22Rv1 (cell line): Measurements from ENCODE around the gene RLN1.
"Not testable (repeated sequence)": the region's sequence is repeated elsewhere in the genome, so short reads cannot be mapped to it uniquely, and the experiment has no call there.

Experiments used
- H3K27ac ChIP-seq: fragments of 450-650 bp; 2 replicates; pipeline ENCODE4 v1.5.1; 2017
- ZFX ChIP-seq: fragments of 450-650 bp; IDR thresholded peaks from 2 replicates; pipeline ENCODE4 v1.6.1; 2017; ENCODE audit warnings: antibody characterized with exemption, borderline replicate concordance
- TF ChIP-seq, protein P1 (sequence below): fragments of 450-650 bp; IDR thresholded peaks from 2 replicates; pipeline ENCODE4 v1.5.1; 2017; ENCODE audit warnings: mild to moderate bottlenecking

Gene RLN1

DNA sequence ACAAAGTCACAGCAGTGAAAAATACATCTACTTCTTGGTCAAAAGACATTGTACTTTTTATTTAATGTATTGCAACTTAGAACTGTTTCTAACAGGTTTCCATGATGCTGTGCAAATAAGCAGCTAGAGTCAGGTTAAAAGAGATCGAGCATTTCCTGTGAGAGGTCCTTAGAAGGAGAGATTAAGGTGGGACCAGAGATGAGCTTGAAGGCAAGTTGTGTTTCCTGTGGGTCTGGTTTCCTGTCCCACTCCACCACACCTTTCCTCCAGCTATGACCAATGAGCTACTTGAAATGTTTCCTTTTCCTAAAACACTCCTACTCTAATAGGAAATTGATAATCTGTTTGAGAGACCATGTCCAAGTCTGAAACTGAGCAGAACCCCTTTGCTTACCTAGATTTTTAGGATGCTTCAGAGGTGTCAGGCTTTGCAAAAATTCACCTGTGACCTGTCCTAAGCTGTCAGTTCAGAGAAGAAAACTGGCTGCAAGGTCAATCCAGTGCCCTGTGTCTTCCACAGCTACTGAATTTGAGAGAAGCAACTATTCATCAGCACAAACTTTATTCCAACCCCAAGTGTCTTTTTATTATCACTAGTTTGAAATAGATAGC lies 13.1 kb upstream of the RLN1 start:
- TF ChIP-seq, protein P1, sequence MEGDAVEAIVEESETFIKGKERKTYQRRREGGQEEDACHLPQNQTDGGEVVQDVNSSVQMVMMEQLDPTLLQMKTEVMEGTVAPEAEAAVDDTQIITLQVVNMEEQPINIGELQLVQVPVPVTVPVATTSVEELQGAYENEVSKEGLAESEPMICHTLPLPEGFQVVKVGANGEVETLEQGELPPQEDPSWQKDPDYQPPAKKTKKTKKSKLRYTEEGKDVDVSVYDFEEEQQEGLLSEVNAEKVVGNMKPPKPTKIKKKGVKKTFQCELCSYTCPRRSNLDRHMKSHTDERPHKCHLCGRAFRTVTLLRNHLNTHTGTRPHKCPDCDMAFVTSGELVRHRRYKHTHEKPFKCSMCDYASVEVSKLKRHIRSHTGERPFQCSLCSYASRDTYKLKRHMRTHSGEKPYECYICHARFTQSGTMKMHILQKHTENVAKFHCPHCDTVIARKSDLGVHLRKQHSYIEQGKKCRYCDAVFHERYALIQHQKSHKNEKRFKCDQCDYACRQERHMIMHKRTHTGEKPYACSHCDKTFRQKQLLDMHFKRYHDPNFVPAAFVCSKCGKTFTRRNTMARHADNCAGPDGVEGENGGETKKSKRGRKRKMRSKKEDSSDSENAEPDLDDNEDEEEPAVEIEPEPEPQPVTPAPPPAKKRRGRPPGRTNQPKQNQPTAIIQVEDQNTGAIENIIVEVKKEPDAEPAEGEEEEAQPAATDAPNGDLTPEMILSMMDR = no peak
- TF ChIP-seq ZFX = no peak
- H3K27ac ChIP-seq = no peak overlapping the region

DNA sequence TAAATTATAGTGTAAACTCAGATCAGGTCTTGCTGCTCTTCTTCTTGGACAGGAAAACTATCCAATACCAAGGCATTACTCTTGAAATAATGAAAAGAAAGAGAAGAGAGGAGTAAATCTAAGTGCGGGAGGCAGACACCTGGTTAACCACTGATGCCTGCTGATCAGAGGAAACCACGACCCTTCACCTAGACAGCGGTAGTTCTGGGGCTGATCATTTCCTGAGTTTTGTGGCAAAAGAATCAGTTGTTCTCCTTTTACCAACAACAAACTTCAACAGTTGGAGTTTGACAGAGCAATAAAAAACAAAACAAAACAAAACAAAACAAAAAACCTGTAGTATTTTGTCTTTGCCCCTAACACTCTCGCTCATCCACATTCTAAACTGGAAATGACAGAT lies 3.0 kb downstream of the RLN1 start:
- TF ChIP-seq, protein P1 = no peak
- TF ChIP-seq ZFX = no peak
- H3K27ac ChIP-seq = no peak overlapping the region

DNA sequence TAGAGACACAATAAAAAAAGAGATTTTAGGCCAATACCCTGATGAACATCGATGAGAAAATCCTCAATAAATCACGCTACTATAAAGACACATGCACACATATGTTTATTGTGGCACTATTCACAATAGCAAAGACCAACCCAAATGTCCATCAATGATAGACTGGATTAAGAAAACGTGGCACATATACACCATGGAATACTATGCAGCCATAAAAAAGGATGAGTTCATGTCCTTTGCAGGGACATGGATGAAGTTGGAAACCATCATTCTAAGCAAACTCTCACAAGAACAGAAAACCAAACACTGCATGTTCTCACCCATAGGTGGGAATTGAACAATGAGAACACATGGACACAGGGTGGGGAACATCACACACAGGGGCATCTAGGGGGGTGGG lies 8.4 kb downstream of the RLN1 start:
- not testable (repeated sequence) for H3K27ac ChIP-seq

DNA sequence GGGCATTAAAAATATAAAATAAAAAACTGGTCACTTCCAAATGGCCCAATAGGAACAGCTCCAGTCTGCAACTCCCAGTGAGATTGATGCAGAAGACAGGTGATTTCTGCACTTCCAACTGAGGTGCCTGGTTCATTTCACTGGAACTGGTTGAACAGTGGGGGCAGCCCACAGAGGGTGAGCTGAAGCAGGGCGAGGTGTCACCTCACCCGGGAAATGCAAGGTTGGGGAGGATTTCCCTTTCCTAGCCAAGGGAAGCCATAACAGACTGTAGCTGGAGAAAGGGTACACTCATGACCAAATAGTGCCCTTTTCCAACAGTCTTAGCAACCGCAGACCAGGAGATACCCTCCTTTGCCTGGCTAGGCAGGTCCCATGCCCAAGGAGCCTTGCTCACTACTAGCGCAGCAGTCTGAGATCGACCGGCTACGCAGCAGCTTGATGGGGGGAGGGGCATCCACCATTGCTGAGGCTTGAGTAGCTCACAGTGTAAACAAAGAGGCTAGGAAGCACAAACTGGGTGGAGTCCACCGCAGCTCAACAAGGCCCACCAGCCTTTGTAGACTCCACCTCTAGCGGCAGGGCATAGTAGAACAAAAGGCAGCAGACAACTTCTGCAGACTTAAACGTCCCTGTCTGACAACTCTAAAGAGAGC lies 12.7 kb downstream of the RLN1 start:
- TF ChIP-seq ZFX = no peak
- TF ChIP-seq, protein P1 = no peak
- H3K27ac ChIP-seq = no peak overlapping the region

DNA sequence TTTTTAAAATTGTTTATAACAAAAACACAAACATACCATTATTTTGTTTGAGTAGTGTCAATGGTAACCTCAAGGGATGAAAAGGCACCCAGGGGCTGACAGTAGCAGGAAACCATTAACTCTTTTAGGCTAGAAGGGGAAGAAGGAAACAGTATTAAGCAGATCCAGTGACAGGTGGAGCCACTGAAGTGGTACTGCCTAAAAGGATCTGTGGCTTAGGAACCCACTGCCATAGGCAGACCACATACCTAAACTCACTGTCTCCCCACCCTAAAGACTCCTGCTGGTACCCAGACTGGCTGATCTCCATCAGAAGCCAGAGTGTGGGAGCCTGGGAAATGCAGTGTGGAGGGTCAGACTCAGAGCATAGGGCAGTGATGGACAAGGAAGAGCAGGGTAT lies 13.5 kb downstream of the RLN1 start:
- TF ChIP-seq, protein P1 = no peak
- no peak for TF ChIP-seq ZFX
- no peak overlapping the region for H3K27ac ChIP-seq

DNA sequence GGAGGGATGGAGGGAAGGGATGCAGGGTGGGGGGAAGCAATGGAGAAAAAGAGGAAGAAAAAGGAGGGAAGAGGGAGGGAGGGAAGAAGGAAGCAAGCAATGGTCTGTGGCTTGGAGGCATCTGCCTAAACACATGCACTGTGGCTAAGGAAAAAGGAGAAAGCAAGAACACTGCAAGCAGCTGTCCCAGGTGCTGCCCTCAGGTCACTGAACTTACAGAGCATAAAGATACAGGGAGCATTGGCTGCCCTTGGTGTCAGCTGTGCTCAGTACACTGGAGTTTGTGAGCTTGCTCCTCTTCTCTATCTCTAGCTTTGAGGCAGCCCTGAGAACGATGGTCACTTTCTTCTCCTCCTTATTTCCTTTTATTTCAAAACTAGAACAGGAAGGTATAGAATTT lies 18.1 kb downstream of the RLN1 start:
- not testable (repeated sequence) for H3K27ac ChIP-seq

DNA sequence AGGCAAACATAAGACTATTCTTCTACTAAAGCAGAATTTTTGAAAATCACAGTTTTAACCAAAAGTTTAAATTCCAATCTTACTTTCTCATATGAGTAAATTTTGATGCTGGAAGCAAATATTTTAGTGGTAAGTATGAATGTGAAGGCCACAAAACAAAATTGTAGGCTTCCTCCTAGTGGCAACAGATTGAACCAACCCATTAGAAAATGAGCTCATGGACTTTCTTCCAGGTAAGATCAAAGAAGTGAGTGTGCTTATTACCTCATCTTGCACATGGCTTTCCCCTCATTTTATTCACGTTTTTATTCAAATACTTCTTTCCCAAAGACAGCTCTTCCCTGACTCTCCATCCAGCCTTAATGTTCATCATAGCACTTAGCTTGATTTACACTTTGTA lies 18.6 kb downstream of the RLN1 start:
- H3K27ac ChIP-seq = no peak overlapping the region
- no peak for TF ChIP-seq ZFX
- TF ChIP-seq, protein P1 = no peak

DNA sequence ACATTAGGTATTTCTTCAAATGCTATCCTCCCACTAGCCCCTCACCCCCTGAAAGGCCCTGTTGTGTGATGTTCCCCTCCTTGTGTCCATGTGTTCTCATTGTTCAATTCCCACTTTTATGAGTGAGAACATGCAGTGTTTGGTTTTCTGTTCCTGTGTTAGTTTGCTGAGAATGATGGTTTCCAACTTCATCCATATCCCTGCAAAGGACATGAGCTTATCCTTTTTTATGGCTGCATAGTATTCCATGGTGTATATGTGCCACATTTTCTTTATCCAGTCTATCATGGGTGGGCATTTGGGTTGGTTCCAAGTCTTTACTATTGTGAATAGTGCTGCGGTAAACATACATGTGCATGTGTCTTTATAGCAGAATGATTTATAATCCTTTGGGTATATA lies 23.3 kb downstream of the RLN1 start:
- not testable (repeated sequence) for H3K27ac ChIP-seq

DNA sequence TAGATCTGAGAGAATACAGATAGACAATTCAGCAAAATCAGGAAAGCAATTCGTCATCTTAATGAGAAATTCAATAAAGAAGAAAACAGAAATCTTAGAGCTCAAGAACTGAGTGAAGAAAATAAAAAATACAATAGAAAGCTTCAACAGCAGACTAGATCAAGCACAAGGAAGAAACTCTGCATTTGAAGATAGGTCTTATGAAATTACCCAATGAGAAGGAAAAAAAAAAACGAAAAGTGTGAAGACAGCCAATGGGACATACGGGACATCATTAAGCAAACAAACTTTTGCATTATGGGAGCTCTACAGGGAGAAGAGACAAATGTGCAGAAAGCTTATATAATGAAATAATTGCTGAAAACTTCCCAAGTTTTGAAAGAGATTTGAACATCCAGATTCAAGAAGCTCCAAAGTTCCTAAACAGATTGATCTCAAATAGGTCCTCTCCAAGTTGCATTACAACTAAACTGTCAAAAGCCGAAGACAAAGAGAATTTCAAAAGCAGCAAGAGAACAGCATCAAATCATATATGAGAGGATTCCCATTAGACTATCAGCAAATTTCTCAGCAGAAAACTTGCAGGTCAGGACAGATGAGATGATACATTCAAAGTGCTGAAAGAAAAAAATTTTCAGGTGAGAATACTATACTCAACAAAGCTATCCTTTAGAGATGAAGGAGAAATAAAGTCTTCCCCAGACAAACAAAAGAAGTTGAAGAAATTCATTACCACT lies 24.3 kb downstream of the RLN1 start:
- TF ChIP-seq ZFX = no peak
- TF ChIP-seq, protein P1 = no peak
- no peak overlapping the region for H3K27ac ChIP-seq
